Adipocyte (in vitro differentiated cells): ENCODE measurements around the gene COBL.

ENCODE experiments used
- DNase-seq: peaks from one replicate; pipeline ENCODE4 v3.0.0-alpha.2; 2015; ENCODE audit warnings: low read depth
- H3K27me3 ChIP-seq: replicated peaks from 2 replicates; pipeline ENCODE4 v1.7.0; 2013; ENCODE audit warnings: mild to moderate bottlenecking, low read length, moderate library complexity; ENCODE audit not compliant: control insufficient read depth, insufficient read depth
- H3K36me3 ChIP-seq: 2 replicates; pipeline ENCODE4 v1.7.0; 2013; ENCODE audit warnings: low read length, mild to moderate bottlenecking, moderate library complexity; ENCODE audit not compliant: control insufficient read depth, insufficient read depth, severe bottlenecking
- H3K4me1 ChIP-seq: 2 replicates; pipeline ENCODE4 v1.7.0; 2013; ENCODE audit warnings: mild to moderate bottlenecking, low read length, moderate library complexity; ENCODE audit not compliant: control insufficient read depth, insufficient read depth
- H3K4me3 ChIP-seq: 2 replicates; pipeline ENCODE4 v1.7.0; 2013; ENCODE audit warnings: mild to moderate bottlenecking, low read length, moderate library complexity
- H3K9ac ChIP-seq: 2 replicates; pipeline ENCODE4 v1.7.0; 2013; ENCODE audit warnings: mild to moderate bottlenecking, low read length, moderate library complexity
- H3K9me3 ChIP-seq: 2 replicates; pipeline ENCODE4 v1.7.0; 2013; ENCODE audit warnings: mild to moderate bottlenecking, low read length, moderate library complexity; ENCODE audit not compliant: control insufficient read depth

Gene COBL

DNA sequence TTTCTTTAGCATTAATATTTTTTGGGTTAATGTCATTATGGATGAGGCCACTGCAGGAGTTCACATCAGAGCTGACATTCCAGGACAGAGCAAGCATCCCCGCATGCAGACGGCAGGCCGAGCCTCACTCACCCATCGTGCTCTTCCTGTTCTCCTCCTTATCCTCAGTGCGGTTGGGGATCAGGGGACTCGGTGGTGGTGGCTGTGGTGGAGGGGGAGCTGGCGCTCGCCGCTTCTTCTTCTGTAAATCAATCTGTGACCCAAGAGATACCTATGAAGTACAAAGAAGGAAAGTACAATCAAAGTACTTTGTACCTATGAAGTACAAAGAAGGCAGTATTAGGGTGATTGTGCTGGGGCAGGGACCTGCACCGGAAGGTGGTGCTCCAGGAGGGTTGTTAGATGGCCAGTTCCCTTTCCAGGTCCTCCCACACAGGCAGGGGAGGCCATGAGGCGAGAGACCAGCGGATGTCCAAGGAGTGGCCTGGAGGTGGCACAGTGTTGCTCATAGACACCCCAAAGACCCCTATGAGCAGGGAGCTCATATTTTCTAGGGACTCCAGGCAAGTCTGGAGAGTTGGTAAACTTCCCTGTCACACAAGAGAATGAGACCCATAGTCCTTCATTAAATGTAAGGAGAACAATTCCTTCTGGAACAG is 231.4 kb downstream of the COBL start:
- Histone ChIP-seq H3K9me3 (no peaks in the 10 kb centered on the region), H3K9ac (no peak overlapping the region), H3K27me3 (peaks cover 37% of the 10 kb centered on the region), H3K4me3 (no peak overlapping the region), H3K36me3 (no peaks in the 10 kb centered on the region), H3K4me1 (peaks cover 12% of the 10 kb centered on the region)
- DNase-seq: no peak

GRCh38 chr7:51084121-51084520 is 232.5 kb downstream of the COBL start:
- H3K9ac ChIP-seq: no peak overlapping the region
- H3K36me3 ChIP-seq: no peaks in the 10 kb centered on the region
- peaks cover 41% of the 10 kb centered on the region for H3K27me3 ChIP-seq
- no peak for DNase-seq
- peaks cover 10% of the 10 kb centered on the region for H3K4me1 ChIP-seq
- no peaks in the 10 kb centered on the region for H3K9me3 ChIP-seq
- no peak overlapping the region for H3K4me3 ChIP-seq

- Histone ChIP-seq H3K9me3 (no peaks in the 10 kb centered on the region), H3K27me3 (peaks cover 41% of the 10 kb centered on the region), H3K4me3 (no peak overlapping the region), H3K36me3 (no peaks in the 10 kb centered on the region), H3K4me1 (peaks cover 17% of the 10 kb centered on the region), H3K9ac (no peak overlapping the region)
- no peak for DNase-seq
Measured at GRCh38 chr7:51082940-51083533, 233.6 kb downstream of the COBL start.

GRCh38 chr7:51082096-51082840 is 234.3 kb downstream of the COBL start:
- no peak for DNase-seq
- Histone ChIP-seq H3K9ac (no peak overlapping the region), H3K4me1 (peaks cover 23% of the 10 kb centered on the region), H3K4me3 (no peak overlapping the region), H3K9me3 (no peaks in the 10 kb centered on the region), H3K36me3 (no peaks in the 10 kb centered on the region), H3K27me3 (peaks cover 41% of the 10 kb centered on the region)

- H3K36me3 ChIP-seq: no peaks in the 10 kb centered on the region
- peaks cover 19% of the 10 kb centered on the region for H3K4me1 ChIP-seq
- H3K27me3 ChIP-seq: peaks cover 41% of the 10 kb centered on the region
- H3K4me3 ChIP-seq: no peak overlapping the region
- DNase-seq: no peak
- H3K9me3 ChIP-seq: no peaks in the 10 kb centered on the region
- no peak overlapping the region for H3K9ac ChIP-seq
Measured at GRCh38 chr7:51081270-51081890, 235.2 kb downstream of the COBL start.

DNA sequence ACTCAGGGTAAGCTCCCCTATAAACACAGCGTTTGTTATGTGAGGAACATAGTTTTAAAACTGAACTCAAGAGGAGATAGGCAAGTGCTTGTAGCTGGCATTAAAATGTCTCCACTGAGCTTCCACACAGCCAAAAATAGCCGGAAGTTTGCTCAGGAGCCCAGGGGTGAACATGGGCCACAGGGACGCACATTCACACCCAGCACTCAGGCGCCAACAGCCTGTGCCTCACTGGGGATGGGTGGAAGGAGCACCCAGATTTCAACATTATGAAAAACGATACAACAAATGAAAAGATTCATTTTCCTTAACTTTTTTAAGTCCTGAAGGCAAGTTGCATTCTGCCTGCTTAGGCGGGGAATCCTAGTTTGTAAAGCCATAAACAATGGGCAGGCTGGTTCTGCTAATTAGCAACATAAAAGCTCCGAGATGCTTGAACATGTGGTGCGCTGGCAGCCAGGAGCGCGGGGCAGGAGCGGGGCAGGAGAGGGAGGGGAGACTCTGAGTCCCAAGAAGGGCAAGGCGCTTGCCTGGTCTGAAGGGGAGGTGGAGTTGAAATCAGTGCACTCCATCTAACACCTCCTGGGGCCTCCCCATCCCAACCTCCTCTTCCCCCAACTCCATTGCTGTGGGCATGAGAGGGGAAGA is 235.9 kb downstream of the COBL start:
- peaks cover 41% of the 10 kb centered on the region for H3K27me3 ChIP-seq
- H3K9ac ChIP-seq: no peak overlapping the region
- H3K4me1 ChIP-seq: peaks cover 18% of the 10 kb centered on the region
- H3K9me3 ChIP-seq: no peaks in the 10 kb centered on the region
- H3K4me3 ChIP-seq: no peak overlapping the region
- no peaks in the 10 kb centered on the region for H3K36me3 ChIP-seq
- peak; percentile 19 for DNase-seq

- Histone ChIP-seq H3K9ac (no peak overlapping the region), H3K27me3 (peaks cover 38% of the 10 kb centered on the region), H3K9me3 (no peaks in the 10 kb centered on the region), H3K4me1 (peaks cover 18% of the 10 kb centered on the region), H3K4me3 (no peak overlapping the region), H3K36me3 (no peaks in the 10 kb centered on the region)
- no peak for DNase-seq
Measured at GRCh38 chr7:51080216-51080615, 236.4 kb downstream of the COBL start.

DNA sequence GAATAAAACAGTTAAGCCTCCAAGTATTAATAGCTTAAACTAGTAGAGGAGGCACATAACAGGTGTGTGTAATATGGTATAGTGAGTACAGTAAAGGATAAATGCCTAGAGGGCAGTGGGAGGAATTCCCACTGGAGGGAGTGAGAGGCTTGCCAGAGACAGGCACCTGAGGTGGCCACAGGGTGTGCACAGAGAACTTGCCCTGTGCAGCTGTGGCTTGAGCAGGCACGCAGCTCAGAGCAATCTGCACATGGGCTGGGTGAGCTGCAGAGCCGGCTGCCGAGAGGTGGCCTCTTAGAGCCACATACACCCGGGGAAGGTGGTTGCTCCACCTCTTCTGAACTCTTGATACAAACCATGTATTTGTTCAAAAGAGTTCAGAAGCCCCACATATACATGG is 237.1 kb downstream of the COBL start:
- H3K4me3 ChIP-seq: no peak overlapping the region
- DNase-seq: no peak
- peaks cover 32% of the 10 kb centered on the region for H3K27me3 ChIP-seq
- peaks cover 18% of the 10 kb centered on the region for H3K4me1 ChIP-seq
- no peaks in the 10 kb centered on the region for H3K9me3 ChIP-seq
- no peaks in the 10 kb centered on the region for H3K36me3 ChIP-seq
- H3K9ac ChIP-seq: no peak overlapping the region

DNA sequence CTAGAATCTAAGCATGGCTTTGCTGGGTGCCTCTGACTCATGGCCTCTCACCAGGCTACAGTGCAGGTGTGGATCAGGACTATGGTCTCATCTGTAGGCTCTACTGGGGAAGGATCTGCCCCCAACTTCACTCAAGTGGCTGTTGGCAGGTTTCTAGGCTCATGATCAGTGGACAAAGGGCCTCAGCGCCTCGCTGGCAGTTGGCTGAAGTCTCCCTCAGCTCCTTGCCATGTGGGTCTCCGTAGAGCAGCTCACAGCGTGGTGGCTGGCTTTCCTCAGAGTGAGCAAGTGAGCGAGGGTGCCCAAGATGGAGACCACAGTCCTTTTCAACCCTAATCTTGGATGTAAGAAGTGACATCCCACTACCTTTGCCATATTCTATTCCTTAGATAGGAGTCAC is 238.0 kb downstream of the COBL start:
- H3K36me3 ChIP-seq: no peaks in the 10 kb centered on the region
- no peak for DNase-seq
- no peaks in the 10 kb centered on the region for H3K9me3 ChIP-seq
- no peak overlapping the region for H3K9ac ChIP-seq
- H3K4me1 ChIP-seq: peaks cover 18% of the 10 kb centered on the region
- peaks cover 25% of the 10 kb centered on the region for H3K27me3 ChIP-seq
- no peak overlapping the region for H3K4me3 ChIP-seq

DNA sequence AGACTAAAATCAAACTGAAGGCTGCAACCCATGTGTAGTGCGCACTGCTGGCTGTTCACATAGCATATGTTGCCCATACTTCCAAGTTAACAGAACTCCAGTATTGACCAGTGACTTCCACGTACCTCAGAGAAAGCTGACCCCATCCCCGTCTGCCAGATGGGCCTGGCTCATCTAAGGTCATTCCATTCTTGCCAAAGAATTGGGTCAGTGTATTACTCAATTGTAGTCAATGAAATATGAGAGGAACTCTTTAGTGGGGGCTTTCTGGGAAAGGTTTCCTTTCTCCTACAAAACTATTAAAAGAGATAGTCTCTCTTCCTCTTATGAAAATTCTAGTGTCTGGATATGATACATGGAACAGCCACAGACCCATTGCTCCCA is 238.6 kb downstream of the COBL start:
- H3K9me3 ChIP-seq: no peaks in the 10 kb centered on the region
- peaks cover 18% of the 10 kb centered on the region for H3K4me1 ChIP-seq
- H3K9ac ChIP-seq: no peak overlapping the region
- no peaks in the 10 kb centered on the region for H3K36me3 ChIP-seq
- peaks cover 19% of the 10 kb centered on the region for H3K27me3 ChIP-seq
- no peak overlapping the region for H3K4me3 ChIP-seq
- DNase-seq: peak; percentile 65
